Medulla oblongata (tissue), 1 donor: ENCODE measurements around the gene TMEM121.
"Not testable (repeated sequence)": the region's sequence is repeated elsewhere in the genome, so short reads cannot be mapped to it uniquely, and the experiment has no call there.

Source experiments
- DNase-seq: peaks from one replicate; pipeline ENCODE4 v3.0.0-alpha.2; 2015; ENCODE audit errors: extremely low spot score

TMEM121 gene

DNA sequence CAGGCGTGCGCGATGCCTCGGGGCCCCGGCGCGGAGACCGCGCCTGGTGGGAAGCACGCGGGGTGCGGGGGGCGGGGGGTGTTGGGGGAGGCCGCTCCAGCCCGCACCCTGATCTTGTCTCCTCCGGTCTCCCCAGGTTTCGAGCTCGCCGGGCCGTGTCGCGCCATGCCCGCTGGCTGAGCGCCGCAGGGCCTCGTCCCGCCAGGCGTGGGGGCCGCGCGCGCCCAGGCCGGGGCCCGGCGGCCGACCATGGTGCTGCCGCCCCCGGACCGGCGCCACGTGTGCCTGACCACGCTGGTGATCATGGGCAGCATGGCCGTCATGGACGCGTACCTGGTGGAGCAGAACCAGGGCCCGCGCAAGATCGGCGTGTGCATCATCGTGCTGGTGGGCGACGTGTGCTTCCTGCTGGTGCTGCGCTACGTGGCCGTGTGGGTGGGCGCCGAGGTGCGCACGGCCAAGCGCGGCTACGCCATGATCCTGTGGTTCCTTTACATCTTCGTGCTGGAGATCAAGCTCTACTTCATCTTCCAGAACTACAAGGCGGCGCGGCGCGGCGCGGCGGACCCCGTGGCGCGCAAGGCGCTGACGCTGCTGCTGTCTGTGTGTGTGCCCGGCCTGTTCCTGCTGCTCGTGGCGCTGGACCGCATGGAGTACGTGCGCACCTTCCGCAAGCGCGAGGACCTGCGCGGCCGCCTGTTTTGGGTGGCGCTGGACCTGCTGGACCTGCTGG, 2.4 kb downstream of the TMEM121 start:
- no peak for DNase-seq

- DNase-seq = no peak
Measured at GRCh38 chr14:105529319-105529568, 2.9 kb downstream of the TMEM121 start.

DNA sequence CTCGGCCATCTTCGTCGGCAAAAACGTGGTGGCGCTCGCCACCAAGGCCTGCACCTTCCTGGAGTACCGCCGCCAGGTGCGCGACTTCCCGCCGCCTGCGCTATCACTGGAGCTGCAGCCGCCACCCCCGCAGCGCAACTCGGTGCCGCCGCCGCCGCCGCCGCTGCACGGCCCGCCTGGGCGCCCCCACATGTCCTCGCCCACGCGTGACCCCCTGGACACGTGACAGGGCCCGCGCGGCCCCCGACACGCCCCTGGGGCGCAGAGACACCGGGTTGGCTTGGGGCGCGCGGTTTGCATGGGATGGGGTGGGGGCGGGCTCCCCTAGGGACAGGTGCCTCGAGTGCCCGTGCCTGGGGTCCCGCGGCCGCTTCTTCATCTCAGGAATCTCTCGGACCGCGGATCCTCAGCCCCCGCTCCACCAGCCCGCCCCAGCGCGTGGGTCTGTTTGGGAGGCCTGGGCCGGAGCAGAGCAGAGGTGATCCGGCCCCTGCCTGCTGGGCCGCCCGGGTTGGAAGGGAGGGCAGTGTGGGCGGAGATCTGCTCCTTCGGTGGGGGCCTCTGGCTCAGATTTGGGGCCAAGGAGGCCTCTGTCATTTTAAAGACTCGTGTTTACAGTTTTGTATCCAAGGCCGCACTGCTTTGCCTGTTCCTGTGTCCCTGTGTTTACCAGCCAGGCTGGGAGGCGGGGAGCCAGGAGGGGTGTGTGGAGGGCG, 3.3 kb downstream of the TMEM121 start:
- DNase-seq = no peak

DNA sequence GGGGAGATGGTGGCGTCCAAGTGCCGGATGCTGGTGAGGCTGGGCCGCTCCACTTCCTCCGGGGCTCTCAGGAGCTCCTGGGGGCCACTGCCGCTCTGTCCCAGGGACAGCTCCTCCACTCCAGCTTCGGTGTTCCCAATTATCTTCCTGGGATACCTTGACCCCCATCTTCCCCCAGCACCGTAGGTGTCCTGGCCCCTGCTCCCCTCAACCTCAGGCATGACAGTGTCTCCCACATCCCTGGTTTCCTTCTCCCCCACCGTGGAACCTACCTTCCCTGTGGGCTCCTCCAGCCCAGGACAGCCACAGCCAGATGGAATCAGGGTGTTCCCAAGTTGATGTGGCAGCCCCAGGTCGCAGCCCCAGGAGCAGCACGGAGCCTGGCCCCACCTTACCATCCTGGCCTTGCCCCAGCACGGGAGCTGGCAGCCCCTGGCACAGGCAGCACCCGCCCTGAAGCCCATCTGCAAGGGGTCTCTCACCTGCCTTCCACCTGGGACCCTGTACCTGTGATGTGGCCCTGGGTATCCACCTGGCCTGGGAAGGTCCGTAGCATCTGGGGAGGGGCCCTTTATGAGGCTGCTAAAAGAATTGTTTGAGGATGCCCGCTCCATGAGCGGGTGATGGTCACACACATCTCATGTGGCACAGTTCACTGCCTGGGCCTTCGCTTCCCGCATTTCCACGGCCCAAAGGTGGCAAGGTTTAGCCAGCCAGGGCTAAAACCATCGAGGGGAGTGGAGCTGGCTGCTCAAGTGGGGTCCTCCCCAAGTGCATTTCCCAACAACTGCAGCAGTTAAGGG, 4.1 kb downstream of the TMEM121 start:
- no peak for DNase-seq

DNA sequence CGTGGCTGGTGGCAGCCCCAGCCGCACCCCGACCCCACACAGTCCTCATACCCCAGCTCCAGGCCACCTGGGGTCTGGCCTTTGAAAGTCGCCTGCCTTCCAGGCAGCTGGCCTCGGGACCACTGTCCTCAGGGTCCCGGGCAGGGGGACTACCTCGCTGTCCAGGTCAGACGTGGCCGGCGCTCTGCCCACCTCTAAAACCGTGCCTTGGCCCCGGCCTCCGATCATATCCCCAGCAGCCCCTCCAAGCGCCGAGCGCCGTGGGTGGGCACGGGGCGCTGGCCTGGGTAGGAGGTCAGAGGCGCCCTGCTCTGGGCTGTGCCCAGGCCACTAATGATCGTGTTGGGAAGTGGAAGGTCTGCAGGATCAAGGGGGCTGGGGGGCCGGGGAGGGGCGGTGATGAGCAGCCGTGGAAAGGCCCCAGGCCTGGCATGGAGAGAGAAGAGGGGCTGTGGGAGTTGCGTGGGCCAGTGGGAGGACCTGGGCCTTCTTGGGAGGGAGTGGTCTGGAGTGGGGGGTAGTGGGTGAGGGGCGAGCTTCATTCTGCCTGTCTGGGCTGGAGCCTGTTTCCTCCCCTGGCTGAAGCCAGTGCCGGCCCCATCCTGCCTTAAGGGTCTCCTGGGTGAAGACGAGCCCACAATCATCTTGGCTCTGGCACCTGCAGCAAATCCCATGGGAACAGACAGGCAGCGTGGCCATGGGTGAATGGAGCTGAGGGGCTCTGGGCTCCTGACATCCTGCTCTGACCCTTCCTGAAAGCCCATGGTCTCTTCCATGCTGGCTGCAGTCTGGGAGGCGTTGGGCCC, 4.9 kb downstream of the TMEM121 start:
- DNase-seq = no peak

GRCh38 chr14:105531894-105532623, 5.7 kb downstream of the TMEM121 start:
- no peak for DNase-seq

- DNase-seq = no peak
Measured at GRCh38 chr14:105532735-105533141, 6.4 kb downstream of the TMEM121 start.

DNA sequence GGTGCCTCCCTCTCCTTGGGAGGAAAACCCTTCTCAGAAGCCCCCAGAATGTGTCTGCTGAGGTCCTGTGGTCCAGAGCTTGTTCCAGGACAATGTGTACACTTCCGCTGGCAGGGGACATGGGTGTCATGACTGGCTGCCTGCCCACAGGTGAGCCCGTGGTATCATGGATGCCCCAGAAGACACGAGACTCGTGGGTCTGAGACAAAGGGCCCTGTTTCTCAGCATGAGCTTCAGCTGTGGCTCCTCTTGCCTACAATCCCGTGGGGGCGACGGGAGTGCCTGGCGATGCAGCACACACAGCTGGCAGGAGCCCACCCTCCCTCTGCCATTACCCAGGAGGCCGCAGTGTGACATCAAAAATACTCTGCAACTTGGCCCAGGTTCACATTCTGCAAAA, 7.0 kb downstream of the TMEM121 start:
- DNase-seq = no peak

DNA sequence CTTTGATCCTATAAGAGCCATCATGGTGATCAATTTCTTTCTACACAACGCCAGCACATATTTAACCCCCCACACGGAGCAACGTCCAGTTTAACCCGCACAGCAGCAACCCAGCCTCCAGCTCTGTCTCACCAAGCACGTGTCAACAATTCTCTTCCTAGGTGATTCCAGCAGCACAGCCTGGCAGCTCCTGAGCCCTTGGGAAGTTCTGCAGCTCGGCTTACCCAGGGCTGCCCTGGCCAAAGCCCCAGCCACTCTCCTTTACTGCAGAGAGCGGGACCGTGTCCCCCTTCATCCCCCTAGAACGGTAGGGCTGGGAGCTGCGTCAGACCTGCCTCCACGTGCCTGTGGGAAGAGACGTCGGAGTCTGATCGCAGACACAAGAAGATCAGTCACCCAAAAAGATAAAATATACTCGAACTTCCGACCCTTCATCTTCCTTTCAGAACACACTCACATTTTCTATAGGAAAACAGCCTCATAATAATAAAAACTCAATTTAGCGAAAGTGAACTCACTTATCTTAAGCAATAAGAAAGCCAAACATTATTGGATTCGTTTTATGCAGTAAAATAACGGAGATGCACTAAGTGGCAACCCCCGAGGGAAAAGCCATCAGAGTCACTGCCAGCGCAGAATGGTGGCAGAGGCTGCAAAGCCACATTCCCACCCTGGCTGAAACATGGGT, 7.6 kb downstream of the TMEM121 start:
- no peak for DNase-seq

DNA sequence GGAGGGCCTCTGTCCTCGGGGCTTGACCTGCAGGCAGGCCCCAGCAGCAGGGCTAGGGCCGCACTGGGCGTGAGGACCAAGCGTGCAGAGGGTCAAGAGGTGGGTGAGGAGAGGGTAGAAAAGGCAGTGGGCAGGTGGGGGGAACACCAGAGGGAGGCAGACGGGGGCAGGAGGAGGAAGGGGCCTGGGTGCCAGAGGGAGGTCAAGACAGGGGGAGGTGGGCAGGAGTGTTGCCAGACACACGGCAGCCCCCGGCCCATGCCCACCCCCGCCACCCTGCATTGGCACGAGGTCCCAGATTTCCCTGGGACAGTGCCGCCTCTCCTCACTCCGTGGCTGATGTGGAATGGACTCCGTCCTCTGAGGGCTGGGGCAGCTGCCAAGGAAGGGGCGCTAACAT, 8.2 kb downstream of the TMEM121 start:
- DNase-seq = no peak

DNA sequence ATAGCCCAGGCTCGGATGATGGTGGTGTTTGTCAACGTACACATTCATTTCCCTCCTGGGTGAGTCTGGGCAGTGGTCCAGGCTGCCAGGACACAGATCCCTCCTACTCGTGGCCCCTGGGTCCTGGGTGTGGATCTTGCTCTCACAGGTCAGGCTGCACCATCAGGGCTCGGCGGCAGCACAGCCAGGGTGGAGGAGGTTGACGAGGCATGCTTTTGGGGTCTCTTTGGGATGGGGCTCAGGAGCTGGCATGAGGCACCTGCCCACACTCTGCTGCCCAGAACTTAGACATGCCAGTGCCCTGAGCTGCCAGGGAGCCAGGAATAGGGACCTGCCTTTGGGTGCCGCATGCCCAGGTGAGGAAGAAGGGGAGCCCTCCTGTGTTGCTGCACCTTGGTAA, 9.7 kb downstream of the TMEM121 start:
- no peak for DNase-seq

- no peak for DNase-seq
Measured at GRCh38 chr14:105536691-105537579, 10.6 kb downstream of the TMEM121 start.

DNA sequence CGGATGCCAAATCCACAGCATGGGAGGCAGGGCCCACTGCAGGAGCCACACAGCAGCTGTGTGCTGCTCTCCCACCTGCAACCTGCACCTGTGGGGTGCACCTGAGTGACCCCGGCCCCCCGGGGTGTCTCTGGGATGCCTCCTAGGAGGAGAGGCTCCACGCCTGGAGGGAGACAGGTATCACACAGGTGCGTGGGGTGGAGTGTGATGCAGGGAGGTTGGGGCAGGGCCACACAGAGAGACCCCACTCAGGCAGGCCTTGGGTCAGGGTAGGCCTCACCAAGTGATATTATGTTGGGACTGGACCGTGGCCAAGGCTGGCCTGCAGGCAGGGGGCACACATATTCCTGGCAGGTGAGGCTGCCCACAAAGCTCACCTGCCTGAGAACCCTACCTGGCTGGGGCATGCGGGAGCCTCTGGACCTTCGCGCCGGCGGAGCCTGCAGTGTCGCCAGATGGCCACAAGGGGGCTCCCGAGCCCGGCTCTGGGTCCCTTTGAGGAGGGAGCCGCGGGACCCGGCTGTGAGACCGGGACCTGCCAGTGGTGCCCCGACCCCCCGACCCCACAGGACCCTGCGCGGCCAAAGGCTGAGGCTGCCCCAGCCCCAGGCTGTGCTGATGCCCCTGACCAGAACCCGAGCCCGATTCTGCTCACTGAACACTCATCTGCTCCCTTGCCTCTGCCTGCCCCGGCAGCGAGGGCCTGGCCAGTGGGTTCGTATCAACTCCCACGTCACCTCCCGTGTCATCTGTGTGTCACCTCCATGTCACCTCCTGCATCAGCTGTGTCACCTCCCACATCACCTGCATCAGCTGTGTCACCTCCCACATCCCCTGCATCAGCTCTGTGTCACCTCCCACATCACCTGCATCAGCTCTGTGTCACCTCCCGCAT, 11.4 kb downstream of the TMEM121 start:
- DNase-seq = peak; percentile 23

DNA sequence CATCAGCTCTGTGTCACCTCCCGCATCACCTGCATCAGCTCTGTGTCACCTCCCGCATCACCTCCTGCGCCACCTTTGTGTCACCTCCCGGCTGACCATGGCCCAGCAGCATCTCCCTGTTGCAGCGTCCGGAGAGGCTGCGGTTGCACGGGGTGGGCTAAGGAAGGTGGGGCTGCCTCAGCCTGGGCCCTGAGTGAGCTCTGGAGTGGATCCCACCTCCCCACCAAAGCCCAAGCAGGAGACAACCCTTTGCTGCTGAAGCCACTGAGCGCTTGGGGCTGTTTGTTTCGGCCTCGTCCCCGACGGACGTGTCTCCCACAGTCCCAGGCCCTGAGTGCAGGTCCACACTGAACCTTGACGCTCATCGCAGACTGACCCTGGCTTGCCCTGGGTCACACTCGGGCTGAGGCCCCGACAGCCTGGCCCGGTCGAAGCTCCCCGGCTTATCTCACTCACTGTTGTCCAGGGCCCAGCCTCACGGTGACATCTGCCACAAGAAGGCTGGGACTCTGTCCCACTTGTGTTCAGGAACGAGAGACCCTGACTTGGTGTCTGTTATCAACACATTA, 12.2 kb downstream of the TMEM121 start:
- no peak for DNase-seq

DNA sequence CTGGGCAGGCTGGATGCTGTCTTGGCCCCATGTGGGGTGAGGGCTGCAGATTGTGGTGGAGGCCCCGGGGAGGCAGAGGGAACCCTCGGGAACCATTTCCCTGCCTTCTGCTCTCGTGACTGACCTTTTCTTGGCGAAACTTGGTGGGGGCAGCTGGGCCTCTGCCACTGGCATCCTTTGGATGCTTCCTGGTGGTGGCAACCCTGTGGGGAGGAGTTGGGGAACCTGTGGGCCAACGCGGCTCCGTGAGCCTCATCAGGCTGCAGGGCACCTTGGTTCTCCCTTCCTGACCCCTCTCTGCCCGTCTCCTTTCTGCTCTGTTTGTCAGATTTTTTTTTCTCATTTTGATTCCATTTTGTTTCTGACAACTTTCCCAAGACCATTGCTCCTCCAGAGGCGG, 14.4 kb downstream of the TMEM121 start:
- DNase-seq = no peak

GRCh38 chr14:105541218-105541875, 15.0 kb downstream of the TMEM121 start:
- DNase-seq = no peak

DNA sequence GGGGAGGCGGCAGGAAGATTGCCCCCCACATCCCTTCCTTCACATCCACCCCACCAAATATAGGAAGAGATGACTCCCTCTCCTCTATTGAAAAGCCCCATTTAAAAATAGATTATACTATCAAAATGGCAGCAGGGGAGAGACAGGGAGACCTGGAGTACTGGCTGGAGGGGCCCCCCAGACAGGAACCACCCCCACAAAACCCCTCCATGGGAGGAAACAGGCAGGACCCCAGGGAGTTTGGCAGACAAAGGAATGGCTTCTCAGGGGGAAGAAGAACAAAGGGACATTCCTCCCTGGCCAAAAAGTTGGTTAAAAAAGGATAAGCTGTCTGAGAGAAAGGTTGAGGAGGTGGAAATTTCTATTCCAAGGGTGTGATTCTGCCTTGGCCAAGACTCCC, 19.3 kb downstream of the TMEM121 start:
- DNase-seq = not testable (repeated sequence)

DNA sequence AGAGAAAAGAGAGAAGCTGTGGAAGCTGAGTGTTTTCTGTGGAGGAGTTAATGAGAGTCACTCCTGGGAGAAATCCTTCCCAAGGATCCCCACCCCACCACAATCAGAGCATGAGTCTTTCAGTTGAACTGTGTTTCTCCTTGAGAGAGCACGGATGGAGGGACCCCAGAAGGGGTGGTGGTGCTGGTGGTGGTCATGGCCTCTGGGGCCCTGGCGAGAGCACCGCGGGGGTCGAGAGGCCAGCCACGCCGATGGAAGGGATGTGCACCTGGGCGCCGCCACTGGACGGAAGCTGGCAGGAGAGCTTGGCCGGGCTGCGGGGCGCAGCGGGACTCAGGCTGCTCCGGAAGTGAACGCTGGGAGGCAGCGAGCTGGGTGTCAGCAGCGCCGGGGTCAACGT, 20.0 kb downstream of the TMEM121 start:
- DNase-seq = not testable (repeated sequence)
